RWPE1 (cell line): ENCODE data around the gene SNED1.

ENCODE experiments used
- CTCF ChIA-PET: fragments of 350-600 bp; sonication (Branson Sonifier 250); formaldehyde crosslinking; extraction: SDS; loops from one replicate; lab custom pipeline; 2021; lab: Yijun Ruan, JAX
- POLR2A ChIA-PET: fragments of 400-600 bp; formaldehyde crosslinking; extraction: SDS; loops from one replicate; lab custom pipeline; 2020; ENCODE audit warnings: antibody characterized with exemption; ENCODE audit not compliant: low non-redundant PET; lab: Yijun Ruan, JAX
- DNase-seq: peaks from one replicate; pipeline ENCODE4 v3.0.0; 2012; ENCODE audit warnings: low spot score
- H3K27ac ChIP-seq: fragments of 450-650 bp; 2 replicates; pipeline ENCODE4 v1.5.1; 2017
- TF ChIP-seq, protein P1 (sequence below): fragments of 450-650 bp; conservative IDR thresholded peaks from 2 replicates; pipeline ENCODE4 v1.5.1; 2017; ENCODE audit warnings: low read depth, mild to moderate bottlenecking

Gene SNED1

DNA sequence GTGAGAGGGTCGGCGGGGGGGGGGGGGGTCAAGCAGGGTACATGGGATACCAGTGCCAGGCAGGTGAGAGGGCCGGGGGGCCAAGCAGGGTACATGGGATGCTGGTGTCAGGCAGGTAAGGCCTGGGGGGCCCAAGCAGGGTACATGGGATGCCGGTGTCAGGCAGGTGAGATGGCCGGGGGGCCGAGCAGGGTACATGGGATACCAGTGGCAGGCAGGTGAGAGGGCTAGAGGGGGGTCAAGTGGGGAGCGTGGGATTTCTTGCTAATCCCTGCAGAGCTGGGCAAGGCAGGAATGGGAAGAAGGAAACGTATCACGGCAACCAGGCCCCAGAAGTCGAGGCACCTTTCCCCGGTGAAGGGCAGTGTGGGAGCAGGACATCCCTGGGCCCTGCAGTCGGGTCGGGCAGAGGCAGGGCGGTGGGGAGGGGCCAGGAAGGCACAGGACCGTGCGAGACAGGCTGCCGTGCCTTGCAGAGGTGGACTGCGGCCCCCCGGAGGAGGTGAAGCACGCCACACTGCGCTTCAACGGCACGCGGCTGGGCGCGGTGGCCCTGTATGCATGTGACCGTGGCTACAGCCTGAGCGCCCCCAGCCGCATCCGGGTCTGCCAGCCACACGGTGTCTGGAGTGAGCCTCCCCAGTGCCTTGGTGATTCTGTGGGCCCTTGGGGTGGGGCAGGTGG, 54.4 kb downstream of the SNED1 start:
- CTCF ChIA-PET = no interaction called here
- no peak overlapping the region for H3K27ac ChIP-seq
- TF ChIP-seq, protein P1, sequence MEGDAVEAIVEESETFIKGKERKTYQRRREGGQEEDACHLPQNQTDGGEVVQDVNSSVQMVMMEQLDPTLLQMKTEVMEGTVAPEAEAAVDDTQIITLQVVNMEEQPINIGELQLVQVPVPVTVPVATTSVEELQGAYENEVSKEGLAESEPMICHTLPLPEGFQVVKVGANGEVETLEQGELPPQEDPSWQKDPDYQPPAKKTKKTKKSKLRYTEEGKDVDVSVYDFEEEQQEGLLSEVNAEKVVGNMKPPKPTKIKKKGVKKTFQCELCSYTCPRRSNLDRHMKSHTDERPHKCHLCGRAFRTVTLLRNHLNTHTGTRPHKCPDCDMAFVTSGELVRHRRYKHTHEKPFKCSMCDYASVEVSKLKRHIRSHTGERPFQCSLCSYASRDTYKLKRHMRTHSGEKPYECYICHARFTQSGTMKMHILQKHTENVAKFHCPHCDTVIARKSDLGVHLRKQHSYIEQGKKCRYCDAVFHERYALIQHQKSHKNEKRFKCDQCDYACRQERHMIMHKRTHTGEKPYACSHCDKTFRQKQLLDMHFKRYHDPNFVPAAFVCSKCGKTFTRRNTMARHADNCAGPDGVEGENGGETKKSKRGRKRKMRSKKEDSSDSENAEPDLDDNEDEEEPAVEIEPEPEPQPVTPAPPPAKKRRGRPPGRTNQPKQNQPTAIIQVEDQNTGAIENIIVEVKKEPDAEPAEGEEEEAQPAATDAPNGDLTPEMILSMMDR = no peak
- POLR2A ChIA-PET = no interaction called here
- no peak for DNase-seq

DNA sequence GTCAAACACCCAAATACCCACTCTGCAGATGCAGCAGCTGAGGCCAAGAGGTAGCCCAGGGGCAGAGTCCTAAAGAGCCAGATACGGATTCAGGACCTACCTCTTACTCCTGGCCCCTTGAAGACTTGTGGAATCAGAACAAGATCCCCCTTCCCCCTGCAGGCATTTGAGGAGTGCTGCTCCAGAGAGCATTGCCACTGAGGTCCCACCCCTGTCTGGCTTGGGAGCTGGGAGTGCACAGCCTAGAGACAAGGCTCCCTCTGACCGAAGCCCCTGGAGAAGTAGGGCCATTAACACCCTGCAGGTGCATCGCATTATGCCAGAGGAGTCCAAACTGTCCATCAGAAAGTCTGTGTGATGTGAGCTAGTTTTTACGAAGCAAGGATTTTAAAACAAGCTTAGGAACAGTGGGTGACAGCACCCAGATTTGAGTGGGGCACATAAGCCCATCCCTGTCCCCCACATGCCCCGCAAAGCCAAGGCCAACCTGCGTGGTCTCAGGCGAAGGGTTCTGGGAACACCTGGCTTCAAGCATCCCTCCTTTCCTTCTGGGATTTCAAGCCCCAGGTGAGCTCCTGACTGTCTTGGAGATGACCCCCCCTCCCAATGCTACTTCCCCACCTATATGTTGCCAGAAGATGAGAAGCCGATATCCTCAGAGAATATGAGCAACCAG, 55.3 kb downstream of the SNED1 start:
- DNase-seq = no peak

DNA sequence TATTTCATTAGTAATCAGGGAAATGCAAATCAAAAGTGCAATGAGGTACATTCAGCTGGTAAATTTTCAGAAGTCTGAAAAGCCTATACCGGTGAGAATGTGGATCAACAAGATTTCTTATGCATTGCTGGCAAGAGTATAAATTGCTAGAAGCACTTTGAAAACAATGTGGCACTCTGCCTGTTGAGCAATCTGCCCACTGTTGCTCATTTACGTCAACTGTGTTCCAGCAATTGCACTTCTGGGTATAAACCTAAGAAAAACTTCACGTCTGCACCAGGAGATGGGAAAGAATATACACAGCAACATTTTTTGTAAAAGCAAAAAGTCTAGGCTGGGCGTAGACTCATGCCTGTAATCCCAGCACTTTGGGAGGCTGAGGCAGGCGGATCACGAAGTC, 62.9 kb downstream of the SNED1 start:
- H3K27ac ChIP-seq = no peak overlapping the region
- CTCF ChIA-PET = interaction anchor here (0.6 kb wide), 1 partner anchor 646 kb away, joined by 3 read pairs; no protein-coding TSS in a partner anchor
- peak; percentile 18 for DNase-seq
- POLR2A ChIA-PET = no interaction called here
- TF ChIP-seq, protein P1 = no peak

More for the DNA sequence above, 55.3 kb downstream of the SNED1 start:
- no peak overlapping the region for H3K27ac ChIP-seq
- TF ChIP-seq, protein P1 = no peak
- ChIA-PET POLR2A (no interaction called here), CTCF (no interaction called here)

- ChIA-PET CTCF (no interaction called here), POLR2A (no interaction called here)
- TF ChIP-seq, protein P1 = no peak
- H3K27ac ChIP-seq = no peak overlapping the region
- DNase-seq = no peak
Observed at GRCh38 chr2:241062389-241063092, 64.1 kb downstream of the SNED1 start.

GRCh38 chr2:241063093-241063551, 64.7 kb downstream of the SNED1 start:
- ChIA-PET POLR2A (no interaction called here), CTCF (no interaction called here)
- no peak overlapping the region for H3K27ac ChIP-seq
- DNase-seq = no peak
- TF ChIP-seq, protein P1 = no peak

DNA sequence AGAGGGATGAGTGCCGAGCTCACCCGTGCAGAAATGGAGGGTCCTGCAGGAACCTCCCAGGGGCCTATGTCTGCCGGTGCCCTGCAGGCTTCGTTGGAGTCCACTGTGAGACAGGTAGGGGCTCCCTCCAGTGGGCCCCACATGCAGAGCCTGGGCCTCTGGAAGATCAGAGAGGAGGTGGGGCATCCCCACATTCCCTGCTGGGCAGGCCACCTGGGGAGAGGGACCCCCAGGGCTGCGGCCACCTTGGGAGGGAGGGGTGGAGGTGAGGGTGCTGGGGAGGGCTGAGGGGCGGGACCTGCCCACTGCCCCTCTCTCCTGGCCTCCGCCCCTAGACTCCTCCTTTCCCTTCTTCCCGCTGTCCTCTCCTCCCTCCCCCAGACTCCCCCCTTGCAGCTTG, 65.2 kb downstream of the SNED1 start:
- ChIA-PET POLR2A (no interaction called here), CTCF (interaction anchor here (0.7 kb wide), 1 partner anchor 280 kb away, joined by 3 read pairs; no protein-coding TSS in a partner anchor)
- DNase-seq = no peak
- no peak overlapping the region for H3K27ac ChIP-seq
- TF ChIP-seq, protein P1 = no peak
